Measurements from ENCODE around the gene DSCAM. TPM values are rescaled to one million over a fixed set of nuclear protein-coding genes. Genes with fewer than 3 reads are reported as not detected.

Gene DSCAM
- total RNA-seq, 1 donor from 2014 or later, result 2.7 TPM

- H3K36me3 Mint-ChIP-seq (ENCODE audit: insufficient read depth), result no peaks in the 10 kb centered on the region
- peaks cover 8% of the 10 kb centered on the region for H3K4me1 Mint-ChIP-seq (ENCODE audit: low read depth)
- TF ChIP-seq CTCF (IDR thresholded peaks at IDR 0.05; ENCODE audit: unreplicated experiment), result no peak
- no peaks in the 10 kb centered on the region for H3K9me3 Mint-ChIP-seq (ENCODE audit: low read depth)
- peaks cover 9% of the 10 kb centered on the region for H3K27me3 Mint-ChIP-seq
- no peak overlapping the region for H3K27ac Mint-ChIP-seq
- DNase-seq (ENCODE audit: low spot score, unreplicated experiment), result no peak
- H3K4me3 Mint-ChIP-seq (ENCODE audit: low read depth), result no peak overlapping the region
Measured at GRCh38 chr21:40631211-40631610, 215.7 kb downstream of the DSCAM start.

DNA sequence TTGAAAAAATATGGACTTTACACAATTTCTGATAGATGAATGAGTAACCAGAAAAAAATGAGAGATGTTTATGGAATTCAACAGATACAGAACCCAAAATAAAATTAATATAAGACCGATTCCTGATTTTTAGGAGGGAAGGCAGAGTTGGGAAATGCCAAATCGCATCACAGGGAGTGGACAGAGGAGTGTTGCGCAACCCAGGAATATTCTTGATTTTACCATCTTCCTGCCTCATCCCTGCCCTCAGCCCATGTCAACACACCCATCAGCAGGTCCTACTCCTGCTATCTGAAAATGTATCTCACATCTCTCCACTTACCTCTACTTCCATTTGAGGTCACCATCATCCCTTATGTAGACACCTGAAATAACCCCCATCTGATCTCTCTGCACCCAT, 221.0 kb downstream of the DSCAM start:
- Mint-ChIP-seq H3K27ac (no peak overlapping the region), H3K4me3 (ENCODE audit: low read depth) (no peak overlapping the region), H3K4me1 (ENCODE audit: low read depth) (peaks cover 21% of the 10 kb centered on the region), H3K27me3 (no peaks in the 10 kb centered on the region), H3K9me3 (ENCODE audit: low read depth) (no peaks in the 10 kb centered on the region), H3K36me3 (ENCODE audit: insufficient read depth) (no peaks in the 10 kb centered on the region)
- TF ChIP-seq CTCF (IDR thresholded peaks at IDR 0.05; ENCODE audit: unreplicated experiment), result no peak
- no peak for DNase-seq (ENCODE audit: low spot score, unreplicated experiment)

- Mint-ChIP-seq H3K27me3 (no peaks in the 10 kb centered on the region), H3K27ac (no peak overlapping the region), H3K4me1 (ENCODE audit: low read depth) (peaks cover 20% of the 10 kb centered on the region), H3K9me3 (ENCODE audit: low read depth) (no peaks in the 10 kb centered on the region), H3K4me3 (ENCODE audit: low read depth) (no peak overlapping the region), H3K36me3 (ENCODE audit: insufficient read depth) (no peaks in the 10 kb centered on the region)
- TF ChIP-seq CTCF (IDR thresholded peaks at IDR 0.05; ENCODE audit: unreplicated experiment), result no peak
- DNase-seq (ENCODE audit: low spot score, unreplicated experiment), result no peak
Measured at GRCh38 chr21:40623528-40623927, 223.4 kb downstream of the DSCAM start.

- Mint-ChIP-seq H3K27me3 (no peaks in the 10 kb centered on the region), H3K9me3 (ENCODE audit: low read depth) (no peaks in the 10 kb centered on the region), H3K4me1 (ENCODE audit: low read depth) (peaks cover 20% of the 10 kb centered on the region), H3K27ac (no peak overlapping the region), H3K36me3 (ENCODE audit: insufficient read depth) (no peaks in the 10 kb centered on the region), H3K4me3 (ENCODE audit: low read depth) (no peak overlapping the region)
- no peak for TF ChIP-seq CTCF (IDR thresholded peaks at IDR 0.05; ENCODE audit: unreplicated experiment)
- DNase-seq (ENCODE audit: low spot score, unreplicated experiment), result no peak
Measured at GRCh38 chr21:40622531-40622930, 224.4 kb downstream of the DSCAM start.

GRCh38 chr21:40620386-40621145, 226.4 kb downstream of the DSCAM start:
- Mint-ChIP-seq H3K27me3 (no peaks in the 10 kb centered on the region), H3K4me3 (ENCODE audit: low read depth) (no peak overlapping the region), H3K4me1 (ENCODE audit: low read depth) (peaks cover 29% of the 10 kb centered on the region), H3K27ac (no peak overlapping the region), H3K9me3 (ENCODE audit: low read depth) (no peaks in the 10 kb centered on the region), H3K36me3 (ENCODE audit: insufficient read depth) (no peaks in the 10 kb centered on the region)
- TF ChIP-seq CTCF (IDR thresholded peaks at IDR 0.05; ENCODE audit: unreplicated experiment), result no peak
- DNase-seq (ENCODE audit: low spot score, unreplicated experiment), result no peak
